NCI-H774 (cell line): ENCODE results near the gene MRPL4.

ENCODE experiments used
- DNase-seq: peaks from one replicate; lab custom pipeline; 2025; lab: John Stamatoyannopoulos, UW

MRPL4 gene

DNA sequence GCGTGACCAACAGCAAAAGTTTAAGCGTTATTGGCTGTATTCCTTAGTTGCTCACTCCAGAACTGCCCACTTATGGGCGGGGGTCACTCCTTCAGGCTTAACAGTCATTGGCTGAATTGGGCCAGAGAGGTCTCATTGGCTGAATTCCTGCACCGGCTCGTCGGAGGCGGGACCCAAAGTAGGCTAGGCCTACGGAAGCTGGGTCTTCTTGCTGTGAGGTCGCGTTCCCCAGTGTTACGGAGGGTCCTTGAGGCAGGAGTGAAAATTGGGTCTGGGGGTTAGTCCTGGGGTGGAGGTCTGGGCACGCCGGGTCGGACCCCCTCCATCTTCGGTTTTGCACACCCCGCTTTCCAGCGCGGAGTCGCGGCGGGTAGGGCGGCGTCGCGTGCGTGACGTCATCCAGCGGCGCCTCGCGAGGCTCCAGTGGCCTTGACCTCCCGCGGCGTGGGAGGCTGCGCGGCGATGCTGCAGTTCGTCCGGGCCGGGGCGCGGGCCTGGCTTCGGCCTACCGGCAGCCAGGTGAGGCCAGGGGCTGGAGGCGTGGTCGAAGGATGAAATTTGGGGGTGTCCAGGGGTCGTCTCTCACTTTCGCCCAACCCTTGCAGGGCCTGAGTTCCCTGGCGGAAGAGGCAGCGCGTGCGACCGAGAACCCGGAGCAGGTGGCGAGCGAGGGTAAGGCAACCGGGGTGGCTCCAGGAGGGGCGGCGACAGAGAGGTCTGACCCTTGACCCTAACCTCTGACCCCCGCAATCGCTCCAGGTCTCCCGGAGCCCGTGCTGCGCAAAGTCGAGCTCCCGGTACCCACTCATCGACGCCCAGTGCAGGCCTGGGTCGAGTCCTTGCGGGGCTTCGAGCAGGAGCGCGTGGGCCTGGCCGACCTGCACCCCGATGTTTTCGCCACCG is at the start of gene MRPL4:
Gene MRPL4 (plus strand): TSS at position 423 of the 903 bp plus-strand sequence. CDS start 40 bp downstream, at position 463.
- DNase-seq, result peak; percentile 97

DNA sequence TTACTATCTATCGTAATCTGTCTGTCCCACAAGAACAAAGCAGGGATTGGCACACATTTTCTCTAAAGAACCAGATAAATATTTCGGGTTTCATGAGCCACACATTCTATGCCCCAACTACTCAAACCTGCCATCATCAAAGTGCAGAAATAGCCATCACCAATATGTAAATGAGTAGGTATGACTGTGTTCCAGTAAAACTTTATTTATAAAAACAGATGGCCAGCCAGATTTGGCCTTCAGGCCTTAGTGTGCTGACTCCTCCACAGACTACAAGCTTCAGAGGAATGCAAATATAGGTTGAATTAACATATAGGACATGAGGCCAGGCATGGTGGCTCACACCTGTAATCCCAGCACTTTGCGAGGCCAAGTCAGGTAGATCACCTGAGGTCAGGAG is 48.3 kb upstream of the MRPL4 start:
- DNase-seq, result no peak

DNA sequence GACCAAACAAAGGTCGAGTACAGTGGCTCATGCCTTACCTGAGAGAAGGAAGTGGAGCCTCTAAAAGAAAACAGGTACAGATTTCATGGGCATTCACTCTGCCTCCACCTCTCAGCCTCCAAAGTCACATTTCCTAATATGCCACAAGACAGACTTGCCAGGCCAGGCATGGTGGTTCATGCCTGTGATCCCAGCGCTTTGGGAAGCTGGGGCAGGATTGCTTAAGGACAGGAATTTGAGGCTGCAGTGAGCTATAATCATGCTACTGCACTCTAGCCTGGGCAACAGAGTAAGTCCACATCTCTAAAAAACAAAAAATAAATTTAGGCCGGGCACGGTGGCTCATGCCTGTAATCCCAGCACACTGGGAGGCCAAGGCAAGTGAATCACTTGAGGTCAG is 46.4 kb upstream of the MRPL4 start:
- no peak for DNase-seq

- no peak for DNase-seq
Measured at GRCh38 chr19:10206226-10206885, 45.7 kb upstream of the MRPL4 start.

- DNase-seq, result no peak
Measured at GRCh38 chr19:10207026-10207425, 45.0 kb upstream of the MRPL4 start.

DNA sequence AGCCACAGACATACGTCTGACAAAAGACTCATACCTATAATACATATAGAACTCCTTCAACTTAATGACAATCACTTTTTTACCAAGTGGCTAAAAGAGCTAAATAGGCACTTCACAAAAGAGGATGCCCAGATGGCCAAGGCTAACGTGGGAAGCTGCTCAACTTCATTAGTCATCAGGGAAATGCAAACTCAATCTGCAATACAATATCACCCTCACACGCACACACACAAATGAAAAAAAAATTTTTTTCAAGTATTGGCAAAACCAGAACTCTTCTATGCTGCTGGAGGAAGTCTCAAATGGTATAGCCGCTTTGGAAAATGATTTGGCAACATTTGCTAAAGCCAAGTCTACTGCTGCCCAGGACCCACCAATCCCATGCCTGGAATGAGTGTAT is 42.7 kb upstream of the MRPL4 start:
- no peak for DNase-seq

DNA sequence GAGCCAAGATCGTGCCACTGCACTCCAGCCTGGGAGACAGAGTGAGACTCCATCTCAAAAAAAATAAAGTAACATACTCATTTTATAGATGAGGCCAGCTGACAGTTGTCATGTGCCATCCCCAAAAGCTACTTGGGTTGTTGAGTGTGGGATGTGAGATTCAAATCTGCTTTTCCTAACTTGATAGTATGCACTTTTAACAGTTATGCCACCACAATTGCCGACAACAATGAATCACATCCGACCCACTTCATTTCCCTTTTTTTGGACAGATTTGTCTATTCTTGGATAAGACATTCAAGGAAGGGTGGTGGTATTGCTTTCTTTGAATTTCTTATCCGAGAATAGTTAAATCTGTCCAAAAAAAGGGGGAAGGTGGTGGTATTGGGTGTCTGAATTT is 41.0 kb upstream of the MRPL4 start:
- no peak for DNase-seq

DNA sequence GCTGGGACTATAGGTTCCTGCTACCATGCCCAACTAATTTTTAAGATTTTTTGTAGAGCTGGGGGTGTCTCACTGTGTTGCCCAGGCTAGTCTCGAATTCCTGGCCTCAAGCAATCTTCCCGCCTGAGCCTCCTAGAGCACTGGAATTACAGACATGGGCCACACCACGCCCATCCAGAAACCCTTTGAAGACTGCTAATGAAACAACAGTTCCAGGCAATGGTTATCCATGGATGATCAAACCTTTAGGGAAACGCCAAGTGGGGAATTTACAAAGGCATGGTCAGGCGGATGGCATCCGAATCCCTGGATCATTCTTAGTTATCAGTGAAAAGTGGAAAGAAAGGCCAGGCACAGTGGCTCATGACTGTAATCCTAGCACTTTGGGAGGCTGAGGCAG is 40.3 kb upstream of the MRPL4 start:
- DNase-seq, result no peak

- no peak for DNase-seq
Measured at GRCh38 chr19:10214784-10215183, 37.2 kb upstream of the MRPL4 start.

GRCh38 chr19:10217085-10217484 is 34.9 kb upstream of the MRPL4 start:
- no peak for DNase-seq

- DNase-seq, result no peak
Measured at GRCh38 chr19:10219678-10220077, 32.3 kb upstream of the MRPL4 start.

DNA sequence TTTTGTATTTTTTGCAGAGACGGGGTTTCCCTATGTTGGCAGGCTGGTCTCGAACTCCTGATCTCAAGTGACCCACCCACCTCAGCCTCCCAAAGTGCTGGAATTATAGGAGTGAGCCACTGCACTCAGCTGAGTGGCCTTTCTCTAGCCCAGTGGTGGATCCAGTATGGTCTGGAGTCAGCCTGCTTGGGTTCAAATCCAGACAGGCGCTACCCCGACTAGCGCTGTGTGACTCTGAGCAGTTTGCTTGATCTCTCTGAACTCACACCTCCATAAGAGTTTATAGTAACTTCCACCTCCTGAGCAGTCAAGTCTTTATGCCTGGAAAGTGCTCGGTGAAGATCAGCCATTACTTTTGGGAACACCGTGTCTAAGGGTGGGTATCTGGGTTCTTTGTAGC is 31.3 kb upstream of the MRPL4 start:
- no peak for DNase-seq

DNA sequence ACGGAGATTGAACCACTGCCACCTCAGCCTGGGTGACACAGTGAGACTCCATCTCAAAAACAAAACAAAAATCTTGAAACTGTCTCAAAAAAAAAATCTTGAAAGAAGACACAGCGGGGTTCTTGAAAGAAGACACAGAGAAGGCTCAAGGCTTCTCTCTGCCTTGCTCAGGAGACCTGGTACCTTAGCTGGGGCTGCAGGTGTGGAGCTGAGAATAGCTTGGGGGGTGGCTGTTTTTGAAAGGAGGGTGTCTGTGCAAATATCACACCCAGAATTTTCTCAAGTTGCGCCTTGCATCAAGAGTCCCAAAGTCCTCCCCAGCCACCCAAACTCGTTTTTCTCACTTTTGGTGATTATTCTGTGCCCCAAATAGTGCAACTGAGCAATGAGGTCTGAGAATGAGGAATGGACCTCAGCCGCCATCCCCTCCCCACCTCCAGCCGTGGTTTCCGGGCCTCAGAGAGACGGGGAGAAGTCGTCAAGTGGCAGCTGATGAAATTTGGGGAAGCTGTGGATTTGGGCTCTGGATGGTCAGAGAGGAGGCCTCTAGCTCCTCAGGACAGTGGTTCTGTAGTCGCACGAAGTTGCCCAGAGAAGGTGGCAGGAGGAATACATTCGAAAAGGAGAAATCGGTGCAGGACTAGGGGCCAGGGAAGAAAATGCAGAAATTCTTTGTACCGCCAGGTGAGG is 29.7 kb upstream of the MRPL4 start:
- no peak for DNase-seq

GRCh38 chr19:10223488-10224213 is 28.4 kb upstream of the MRPL4 start:
- no peak for DNase-seq

GRCh38 chr19:10224337-10224736 is 27.7 kb upstream of the MRPL4 start:
- no peak for DNase-seq

DNA sequence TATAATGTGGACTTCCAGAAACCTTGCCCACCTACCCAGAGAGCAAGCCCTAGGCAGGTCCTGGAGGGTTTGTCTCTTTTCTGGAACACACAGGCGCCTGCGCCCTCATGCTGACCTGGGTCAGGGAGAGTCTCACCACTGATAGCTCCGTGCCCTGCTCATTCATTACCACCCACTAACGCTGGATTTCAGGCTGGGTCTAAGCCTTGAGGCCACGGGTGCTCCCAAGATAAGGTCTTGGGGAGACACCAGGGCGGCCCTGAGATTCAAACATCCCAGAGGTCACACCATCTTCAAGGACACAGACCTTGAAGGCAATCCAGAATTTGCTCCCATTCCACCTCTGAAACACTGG is 26.0 kb upstream of the MRPL4 start:
- DNase-seq, result no peak

DNA sequence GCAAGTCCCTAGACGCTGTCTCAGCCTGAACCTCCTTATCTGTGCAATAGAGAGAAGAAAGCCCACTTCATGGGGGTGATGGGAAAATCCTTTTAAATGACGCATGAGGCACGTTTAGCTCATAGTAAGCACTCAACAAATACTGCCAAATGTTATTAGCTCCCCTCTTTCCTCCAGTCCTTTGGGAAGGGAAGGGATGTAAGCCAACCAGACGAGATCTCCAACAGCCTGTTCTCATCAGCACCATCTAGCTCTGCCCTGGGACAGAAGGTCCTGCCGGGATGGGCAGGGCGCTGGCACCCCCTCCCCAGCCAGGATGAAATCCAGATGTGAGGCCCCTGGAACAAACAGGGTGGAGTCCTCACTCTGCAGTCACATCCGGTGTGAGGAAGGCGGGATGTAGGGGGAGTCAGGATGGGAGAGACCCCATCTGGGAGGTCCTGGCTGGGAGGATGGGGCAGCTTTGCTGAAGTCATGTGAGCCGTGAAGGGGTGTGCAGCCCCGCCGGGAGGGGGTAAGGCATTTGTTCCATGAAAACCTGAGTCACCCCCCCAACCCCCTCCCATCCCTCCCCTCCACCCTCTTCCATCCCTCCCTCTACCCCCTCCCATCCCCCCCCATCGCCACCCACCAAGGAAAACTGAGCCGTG is 25.5 kb upstream of the MRPL4 start:
- no peak for DNase-seq

DNA sequence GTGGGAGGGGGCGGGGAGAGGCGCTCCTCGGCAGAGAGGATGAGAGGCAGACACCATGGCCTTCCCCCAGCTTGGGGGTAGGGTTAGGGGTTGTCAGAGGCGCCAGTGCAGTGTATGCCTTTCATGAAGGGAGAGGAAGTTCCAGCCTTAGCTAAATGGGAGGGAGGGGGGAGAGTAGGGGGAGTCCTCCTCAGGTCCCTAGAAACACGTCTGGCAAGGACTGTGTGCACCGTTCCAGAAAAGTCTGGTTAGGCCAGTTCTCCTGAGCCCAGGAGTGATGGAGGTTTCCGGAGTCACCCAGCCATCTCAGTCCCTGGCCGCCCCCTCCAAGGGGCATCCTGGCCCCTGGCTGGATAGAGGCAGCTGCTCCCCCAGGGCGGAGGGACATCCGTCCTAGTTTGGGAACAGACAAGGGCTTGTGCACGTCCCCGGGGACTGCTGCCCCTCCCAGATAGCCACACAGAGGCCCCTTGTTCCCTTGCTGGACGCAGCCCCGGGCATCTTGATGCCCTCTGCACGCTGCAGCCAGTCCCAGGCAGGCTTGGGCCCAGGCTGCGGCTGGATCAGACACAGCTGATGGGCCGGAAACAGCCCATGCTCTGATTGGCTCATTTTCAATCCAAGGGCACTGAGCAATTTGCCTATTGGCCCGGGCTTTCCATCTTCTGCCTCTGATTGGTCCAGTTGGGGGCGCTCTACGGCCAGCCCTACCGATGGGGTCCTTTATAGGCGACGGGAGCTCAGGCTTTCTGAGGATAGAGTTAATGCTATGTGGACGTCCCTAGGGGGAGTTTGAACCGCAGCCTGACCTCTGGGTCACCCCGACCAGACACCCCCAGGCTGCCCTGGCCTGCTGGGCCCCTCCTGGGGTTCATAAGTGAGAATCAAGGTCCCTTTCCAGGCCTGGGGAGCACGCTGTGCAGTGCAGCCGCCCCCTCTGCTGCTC is 24.7 kb upstream of the MRPL4 start:
- DNase-seq, result no peak

- no peak for DNase-seq
Measured at GRCh38 chr19:10228393-10228792, 23.6 kb upstream of the MRPL4 start.

DNA sequence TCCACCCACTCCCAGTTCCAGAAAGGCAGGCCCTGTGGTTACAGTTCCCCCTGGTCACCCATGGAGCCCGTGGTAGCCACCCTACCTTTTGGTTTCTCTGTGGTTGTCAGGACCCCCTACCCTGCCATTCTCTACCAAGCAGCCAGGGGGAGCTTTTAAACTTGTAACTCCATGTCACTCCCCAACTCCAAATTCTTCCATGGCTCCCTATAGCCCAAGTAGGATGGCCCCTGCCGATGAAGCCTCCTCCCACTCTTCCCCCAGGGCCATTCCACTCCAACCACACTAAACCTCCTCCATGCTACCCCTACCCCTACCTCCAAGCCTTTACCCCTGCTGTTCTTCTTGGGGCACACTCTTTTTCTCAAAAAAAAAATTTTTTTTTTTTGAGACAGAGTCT is 23.1 kb upstream of the MRPL4 start:
- no peak for DNase-seq
